HG02938 (cell line): ENCODE measurements around the gene SPEN.
A peak's percentile ranks its signal among the peaks of the same experiment; 100 is the strongest.
"Not testable (repeated sequence)": the region's sequence is repeated elsewhere in the genome, so short reads cannot be mapped to it uniquely, and the experiment has no call there.

Experiments used
- ATAC-seq: cut with Tn5 transposase; IDR thresholded peaks from one replicate; pipeline ENCODE4 v1.9.1; 2021; ENCODE audit warnings: mild to moderate bottlenecking, moderate library complexity; ENCODE audit not compliant: unreplicated experiment

SPEN gene

DNA sequence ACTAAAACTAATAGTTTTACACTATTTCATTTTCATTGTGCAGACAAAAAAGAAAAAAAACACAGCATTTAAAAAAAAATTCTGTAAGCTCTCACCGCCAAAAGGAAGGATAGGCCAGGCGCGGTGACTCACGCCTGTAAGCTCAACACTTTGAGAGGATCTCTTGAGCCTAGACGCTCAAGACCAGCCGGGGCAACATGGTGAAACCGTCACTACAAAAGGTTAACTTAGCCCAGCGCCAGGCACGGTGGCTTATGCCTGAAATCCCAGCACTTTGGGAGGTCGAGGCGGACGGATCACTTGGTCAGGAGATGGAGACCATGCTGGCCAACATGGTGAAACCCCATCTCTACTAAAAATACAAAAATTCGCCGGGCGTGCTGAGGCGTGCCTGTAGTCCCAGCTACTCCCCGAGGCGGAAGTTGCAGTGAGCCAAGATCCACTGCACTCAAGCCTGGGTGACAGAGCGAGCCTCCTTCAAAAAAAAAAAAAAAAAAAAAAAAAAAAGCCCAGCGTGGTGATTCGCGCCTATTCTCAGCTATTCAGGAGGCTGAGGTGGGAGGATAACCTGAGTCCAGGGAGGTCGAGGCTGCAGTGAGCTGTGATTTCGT lies 14.3 kb upstream of the SPEN start:
- ATAC-seq, result no peak

DNA sequence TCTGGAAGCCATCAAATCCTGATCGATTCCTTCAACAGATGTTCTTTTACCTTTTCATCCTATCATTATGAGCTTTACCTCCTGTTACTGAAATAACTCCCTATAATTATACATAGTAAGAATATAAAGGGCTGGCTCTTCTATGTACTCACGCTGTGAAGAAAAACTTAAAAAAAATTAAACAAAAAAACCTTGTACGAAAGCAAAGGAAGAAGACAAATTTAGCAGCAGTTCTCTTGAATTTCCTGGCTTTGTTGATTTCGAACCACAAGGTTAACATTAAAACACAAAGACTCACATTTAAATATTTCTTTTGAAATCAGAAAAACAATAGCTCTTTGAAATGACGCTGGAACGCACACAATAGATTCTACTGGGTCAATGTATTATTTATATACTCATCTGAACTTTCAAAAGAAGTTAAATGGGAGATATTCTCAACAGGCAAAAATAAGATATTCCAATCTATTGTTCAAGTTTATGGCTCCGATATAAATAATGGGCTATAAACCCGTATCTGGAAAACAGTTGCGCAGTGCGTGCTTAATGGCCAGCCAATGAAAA lies 13.6 kb upstream of the SPEN start:
- ATAC-seq, result no peak

DNA sequence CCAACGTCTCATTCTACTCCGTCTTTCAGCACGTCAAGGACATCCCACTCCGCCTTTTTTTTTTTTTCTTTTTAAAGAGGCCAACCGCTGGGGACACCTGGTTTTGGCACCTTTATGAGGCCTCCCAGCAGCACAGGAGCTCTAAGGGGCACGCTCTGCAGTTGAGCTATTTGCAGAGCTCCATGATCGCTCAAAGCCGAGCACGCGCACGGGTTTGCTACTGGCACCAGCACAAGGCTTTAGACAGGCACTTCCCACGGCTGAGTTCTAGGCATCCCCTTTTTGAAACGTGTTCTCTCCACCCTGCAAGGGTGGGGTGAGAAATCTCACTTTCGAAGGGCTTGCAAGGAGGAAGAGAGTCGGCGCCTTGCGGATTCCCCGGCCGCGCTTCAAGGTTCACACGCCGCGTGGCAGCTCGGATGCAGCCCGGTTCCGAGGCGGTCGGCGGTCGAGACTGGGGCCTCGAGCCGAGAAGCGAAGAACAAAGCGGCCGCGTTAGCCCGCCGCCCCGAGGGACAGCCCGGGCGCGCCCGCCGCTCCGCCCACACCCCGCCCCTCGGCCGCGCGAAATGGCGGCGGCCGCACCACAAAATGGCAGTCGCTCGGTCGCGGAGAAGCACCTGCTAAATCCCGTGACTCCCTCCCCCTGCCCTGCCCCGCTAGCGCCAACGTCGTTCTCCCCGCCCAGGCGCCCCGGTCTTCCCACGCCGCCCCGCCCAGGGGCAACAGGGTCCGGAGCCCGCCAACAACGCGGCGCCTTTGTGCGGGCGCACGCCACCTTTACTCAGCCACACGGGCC lies 12.9 kb upstream of the SPEN start:
- peak; percentile 42 for ATAC-seq

DNA sequence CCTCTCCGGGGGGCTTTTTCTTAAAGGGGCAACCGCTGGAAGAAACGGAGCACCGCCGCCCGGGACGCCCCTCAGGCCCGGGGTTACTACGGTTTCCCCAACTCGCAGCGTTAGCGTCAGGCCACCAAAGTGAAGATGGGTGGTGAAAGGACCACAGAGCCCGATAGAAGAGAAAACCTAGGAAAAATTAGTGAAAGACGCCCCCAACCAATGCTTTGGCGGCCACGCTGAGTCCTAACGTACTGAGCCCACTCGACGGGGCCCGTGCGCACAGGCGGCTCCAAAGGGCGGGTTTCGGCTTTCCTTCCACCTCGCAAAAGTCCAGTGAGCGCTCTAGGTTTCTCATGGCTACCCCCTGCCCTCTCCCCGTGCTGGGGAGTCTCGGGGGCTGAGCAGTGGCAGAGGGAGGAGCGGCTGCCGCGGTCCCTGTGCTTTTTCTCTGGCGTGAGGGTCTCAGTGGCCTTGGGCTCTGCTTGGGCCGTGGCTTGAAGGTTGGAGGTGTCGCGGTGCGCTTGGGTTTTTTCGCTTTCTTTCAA lies 12.2 kb upstream of the SPEN start:
- peak; percentile 2 for ATAC-seq

DNA sequence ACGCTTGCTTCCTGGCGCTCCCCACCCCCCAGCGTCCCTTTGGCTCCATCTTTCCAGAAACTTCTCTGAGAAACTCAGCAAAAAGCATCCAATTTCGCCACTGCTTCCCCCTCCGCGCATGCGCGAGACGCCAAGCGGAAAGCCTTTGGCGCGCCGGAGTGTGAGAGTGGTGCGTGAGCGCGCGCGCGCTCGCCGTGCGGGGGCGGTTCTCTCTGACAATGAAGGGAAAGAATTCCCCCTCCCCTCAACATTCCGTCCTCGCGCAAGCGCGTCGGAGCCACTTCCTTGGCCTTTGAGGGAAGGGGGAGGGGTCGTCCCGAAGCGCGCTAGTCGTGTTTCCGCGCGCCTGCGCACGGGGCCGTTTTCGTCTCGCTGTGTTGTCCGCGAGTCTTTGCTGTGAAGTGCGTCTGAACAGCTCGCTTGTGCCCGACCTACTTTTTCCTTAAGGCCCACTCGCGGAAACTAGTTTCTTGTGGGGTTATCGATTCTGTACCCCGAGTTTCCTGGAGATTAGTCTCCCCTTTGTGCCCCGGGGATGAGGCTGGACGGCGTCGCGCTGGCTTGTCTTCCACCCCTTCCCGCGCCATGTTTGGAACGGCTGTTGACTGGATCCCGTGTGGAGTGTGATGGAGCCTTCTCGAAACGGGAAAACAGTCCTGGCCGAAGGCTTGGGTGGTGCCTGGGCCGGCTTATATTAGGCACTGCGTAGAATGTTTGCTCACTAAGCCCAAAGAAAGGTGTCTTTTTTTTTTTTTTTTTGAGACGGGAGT lies 11.6 kb upstream of the SPEN start:
- ATAC-seq, result peak; percentile 38

DNA sequence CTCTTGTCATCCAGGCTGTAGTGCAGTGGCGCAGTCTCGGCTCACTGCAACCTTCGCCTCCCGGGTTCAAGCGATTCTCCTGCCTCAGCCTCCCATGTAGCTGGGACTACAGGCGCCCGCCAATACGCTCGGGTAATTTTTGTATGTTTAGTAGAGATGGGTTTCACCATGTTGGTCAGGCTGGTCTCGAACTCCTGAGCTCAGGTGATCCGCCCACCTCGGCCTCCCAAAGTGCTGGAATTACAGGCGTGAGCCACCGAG lies 11.1 kb upstream of the SPEN start:
- ATAC-seq, result not testable (repeated sequence)

DNA sequence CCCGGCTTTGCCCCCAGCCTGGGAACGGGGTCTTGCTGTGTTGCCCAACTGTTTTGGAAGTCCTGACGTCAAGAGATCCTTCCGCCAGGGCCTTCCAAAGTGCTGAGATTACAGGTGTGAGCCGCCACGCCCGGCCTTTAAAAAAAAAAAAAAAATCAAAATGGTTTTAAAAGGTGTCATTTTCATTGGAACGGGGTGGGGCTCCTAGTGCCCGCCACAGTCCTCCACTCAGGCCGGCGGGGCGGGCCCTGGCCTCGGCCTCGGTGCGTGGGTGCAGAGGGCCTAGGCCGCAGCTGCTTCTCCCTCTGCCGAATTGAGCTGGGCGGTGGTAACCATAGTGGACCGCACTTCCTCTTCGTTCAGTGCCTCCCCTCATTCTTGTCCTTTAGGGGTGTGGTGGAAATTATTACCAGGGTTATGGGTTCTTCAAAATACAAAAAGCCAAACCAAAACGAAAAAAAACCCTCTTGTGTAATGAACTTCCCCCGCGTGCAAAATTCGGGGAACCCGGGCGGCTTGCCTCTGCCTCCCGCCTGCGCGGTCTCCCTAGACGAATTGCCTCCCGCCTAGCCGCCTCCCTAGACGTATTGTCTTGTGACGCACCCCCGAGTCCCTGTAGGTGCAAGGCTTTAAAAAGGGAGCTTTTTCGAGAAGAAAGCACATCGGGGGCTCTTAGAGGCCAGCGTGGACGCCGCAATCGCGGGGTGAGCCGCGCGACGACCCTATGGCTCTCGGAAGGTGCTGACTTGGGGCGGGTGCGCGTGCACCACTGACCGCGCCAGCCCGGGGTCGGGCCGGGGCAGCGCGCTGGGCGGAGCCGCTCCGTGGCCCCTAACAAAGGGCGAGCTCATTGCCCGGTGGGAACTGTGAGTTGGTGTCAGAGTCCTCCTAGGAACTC lies 10.5 kb upstream of the SPEN start:
- no peak for ATAC-seq

DNA sequence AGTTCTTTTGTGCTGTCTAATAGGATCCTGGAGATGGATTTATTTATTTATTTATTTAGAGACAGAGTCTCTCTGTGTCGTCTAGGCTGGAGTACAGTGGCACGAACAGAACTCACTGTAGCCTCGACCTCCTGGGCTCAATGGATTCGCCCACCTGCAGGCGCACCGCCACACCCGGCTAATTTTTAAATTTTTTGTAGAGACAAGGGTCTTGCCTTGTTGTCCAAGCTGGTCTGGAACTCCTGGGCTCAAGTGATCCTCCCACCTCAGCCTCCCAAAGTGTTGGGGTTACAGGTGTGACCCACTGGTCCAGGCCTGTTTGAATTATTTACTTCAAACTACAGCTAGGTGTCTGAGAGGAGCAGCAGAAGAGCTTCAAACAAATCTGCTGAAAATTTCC lies 9.6 kb upstream of the SPEN start:
- no peak for ATAC-seq

DNA sequence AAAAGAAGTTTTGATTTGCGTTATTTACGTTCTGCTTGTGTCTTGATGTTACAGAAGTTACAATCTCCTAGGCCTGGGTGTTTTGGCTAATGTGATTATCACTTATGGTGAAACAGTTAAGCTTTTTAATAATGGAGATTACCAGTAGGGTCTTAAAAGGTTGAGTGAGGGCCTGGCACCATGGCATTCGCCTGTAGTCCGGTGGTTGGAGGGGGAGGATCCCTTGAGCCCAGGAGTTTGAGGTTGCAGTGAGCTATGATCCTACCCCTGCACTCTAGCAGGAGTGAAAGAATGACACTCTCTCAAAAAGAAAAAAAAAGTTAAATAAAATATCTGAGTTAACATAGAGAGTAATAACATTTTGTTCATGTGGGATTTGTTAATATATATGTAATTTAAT lies 8.8 kb upstream of the SPEN start:
- ATAC-seq, result no peak

DNA sequence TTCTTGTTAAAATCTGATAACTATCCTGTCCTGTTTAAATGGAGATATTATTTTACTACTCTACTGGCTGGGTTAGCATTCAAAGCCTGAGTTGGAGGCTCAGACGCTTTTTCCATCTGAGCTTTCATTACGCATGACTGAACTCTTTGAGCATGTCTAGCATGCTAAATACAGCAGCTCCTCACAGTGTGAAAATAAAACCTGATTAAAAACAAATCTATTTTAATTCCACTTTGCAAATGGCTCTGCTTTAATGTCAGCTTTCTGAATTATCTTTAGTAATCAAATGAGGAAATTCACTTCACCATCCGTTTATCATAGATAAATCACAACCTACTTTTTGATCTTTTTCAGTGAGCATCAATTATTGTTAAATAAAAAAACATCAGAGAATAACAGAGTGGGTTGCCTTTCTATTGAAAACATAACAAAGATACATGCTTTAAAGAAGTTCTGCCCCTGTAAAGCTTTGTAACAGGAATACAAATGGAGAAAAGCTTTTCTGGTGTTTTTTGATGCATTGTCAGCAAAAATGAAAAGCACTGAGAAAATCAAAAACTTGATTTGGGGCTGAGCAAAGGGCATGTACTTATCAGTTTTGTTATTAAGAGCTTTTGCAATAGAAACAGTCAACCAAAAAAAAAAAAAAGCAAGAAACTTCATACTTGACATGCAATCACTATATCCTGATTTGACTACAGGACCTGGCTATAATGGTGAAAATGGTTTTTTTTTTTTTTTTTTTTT lies 3.5 kb upstream of the SPEN start:
- no peak for ATAC-seq

DNA sequence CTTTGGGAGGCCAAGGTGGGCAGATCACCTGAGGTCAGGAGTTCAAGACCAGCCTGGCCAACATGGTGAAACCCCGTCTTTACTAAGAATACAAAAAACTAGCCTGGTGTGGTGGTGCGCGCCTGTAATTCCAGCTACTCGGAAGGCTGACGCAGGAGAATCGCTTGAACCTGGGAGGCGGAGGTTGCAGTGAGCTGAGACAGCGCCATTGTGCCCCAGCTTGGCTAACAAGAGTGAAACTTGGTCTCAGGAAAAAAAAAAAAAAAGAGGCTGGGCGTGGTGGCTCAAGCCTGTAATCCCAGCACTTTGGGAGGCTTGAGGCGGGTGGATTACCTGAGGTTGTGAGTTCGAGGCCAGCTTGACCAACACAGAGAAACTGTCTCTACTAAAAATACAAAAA lies 1.5 kb upstream of the SPEN start:
- not testable (repeated sequence) for ATAC-seq

DNA sequence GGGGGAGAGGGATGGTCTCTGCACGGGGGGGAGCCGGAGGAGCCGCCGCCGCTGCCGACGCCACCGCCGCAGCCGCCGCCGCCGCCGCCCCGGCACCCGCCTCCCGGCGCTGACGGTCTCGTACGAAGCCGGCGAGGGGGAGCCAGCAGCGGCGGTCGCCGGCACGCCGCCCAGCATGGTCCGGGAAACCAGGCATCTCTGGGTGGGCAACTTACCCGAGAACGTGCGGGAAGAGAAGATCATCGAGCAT lies 311 bp downstream of the SPEN start:
- ATAC-seq, result no peak

DNA sequence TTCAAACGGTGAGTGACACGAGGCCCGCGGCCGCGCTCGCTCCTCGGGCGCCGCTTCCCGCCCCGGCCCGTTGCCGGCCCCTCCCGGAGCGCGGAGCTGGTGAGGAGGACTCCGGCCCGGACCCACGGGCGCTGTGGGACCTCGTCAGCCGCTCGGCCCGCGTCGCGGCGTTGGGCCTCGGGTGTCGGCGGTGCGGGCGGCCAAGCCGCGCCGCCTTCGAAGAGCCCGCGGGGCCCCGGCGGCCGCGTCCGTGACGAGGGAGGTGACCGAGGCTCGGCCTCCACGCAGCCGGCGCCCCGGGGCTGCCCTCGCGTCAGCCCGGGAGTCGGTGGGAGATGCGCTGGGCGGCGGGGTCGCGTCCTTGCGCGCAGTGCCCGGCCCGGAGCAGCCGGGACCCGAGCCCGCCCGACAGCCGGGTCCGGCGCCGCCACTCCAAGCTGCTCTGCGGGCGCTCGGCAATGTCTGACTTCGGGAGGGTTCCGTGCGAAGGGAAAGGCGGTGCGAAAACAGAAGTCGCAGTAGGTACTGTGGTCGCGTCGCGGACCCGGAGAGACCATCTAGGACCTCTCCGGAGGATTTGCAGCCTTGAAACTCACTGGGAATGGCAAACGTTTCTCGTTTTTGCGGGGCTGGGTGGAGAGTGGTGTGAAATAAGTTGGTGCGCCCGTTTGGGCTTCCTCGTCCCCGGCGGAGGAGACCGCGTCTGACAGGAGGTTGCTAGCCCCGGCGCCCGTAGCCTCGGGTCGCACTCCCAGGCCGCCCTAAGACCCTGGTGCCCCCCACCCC lies 829 bp downstream of the SPEN start:
- ATAC-seq, result peak; percentile 7

DNA sequence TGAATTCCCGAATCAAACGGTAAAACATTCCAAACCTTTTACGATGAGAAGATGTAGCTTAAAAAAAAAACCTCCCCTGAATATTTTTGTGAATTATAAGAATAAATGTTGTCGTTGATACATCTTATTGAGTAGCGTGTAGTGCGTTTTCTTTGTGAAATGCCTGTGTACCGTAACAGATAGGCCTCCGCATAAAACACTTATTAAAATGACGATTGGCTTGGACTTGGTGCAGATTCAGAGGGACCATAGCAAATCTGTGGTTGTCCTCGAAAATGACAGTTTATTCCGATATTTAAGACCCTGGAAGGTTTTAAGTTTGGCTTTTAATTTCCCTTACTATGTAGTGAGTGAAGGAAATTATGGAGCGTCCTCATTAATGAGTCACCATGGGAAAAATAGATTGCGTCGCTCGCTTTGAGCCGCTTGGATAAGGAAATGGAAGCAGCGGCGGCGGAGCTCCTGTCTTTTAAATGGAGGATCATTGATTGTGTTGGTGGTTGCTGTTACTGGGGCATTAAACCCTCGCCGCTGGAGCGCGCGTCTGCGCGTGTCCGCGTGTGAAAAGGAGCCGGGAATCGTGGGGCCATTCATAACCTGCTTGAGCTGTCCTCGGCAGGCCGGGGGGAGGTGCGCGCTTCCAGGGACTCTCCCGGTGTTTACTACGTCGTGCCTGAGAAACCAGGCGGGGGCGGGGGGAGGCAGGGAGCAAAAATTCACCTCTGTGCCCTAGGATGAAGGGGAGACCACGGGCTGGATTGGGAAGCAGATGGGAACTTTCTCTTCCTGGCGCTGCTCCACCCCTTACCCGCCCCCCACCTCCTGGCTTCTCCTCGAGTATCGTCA lies 1.6 kb downstream of the SPEN start:
- no peak for ATAC-seq

DNA sequence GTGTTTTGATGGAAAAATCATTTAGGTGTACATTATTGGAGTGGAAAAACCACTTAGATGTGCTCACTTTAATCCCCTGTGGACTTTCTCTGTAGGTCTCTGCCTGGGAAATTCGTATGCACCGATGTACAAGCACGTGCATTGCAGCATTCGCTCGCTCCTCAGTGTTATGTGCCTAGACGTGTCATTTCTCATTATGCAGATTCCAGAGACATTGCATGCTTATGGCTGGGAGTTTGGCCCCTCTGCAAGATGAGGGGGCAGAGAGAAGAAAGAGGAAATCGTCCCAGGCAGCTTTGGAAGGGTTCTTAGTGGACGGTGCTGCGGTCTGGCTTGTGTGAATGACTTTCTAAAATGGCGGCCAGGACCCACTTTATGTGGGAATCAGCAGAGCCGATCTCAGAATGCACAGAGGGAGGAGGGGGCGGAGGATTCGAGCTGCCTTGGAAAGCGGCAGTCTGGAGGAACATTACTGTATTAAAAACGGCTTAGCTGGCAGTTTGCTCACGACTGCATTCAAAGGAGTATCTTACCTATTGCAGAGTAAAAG lies 2.3 kb downstream of the SPEN start:
- ATAC-seq, result no peak

DNA sequence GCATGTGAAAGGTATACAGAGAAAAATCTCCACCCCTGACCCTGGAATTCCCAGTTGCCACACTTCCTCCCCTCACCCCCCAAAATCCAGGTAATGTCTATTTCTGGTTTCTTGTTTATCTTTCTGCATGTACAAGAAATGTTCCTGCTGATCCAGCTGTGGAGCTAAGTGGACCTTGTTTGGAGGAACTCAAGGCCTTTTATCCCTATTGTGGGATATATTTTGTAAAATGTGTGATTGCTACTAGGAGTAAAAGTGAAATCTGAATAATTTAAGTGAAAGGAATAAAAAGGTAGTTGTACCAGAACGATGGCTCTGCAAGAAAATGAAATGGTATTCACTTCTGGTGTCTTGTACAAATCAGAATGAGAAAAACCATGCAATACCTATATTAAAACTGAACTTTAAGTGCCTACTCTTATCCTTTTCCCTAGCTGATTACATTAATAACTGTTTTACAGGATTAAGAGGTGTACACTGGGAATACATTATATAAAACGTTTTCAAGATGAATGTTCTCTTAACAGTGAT lies 3.0 kb downstream of the SPEN start:
- no peak for ATAC-seq

DNA sequence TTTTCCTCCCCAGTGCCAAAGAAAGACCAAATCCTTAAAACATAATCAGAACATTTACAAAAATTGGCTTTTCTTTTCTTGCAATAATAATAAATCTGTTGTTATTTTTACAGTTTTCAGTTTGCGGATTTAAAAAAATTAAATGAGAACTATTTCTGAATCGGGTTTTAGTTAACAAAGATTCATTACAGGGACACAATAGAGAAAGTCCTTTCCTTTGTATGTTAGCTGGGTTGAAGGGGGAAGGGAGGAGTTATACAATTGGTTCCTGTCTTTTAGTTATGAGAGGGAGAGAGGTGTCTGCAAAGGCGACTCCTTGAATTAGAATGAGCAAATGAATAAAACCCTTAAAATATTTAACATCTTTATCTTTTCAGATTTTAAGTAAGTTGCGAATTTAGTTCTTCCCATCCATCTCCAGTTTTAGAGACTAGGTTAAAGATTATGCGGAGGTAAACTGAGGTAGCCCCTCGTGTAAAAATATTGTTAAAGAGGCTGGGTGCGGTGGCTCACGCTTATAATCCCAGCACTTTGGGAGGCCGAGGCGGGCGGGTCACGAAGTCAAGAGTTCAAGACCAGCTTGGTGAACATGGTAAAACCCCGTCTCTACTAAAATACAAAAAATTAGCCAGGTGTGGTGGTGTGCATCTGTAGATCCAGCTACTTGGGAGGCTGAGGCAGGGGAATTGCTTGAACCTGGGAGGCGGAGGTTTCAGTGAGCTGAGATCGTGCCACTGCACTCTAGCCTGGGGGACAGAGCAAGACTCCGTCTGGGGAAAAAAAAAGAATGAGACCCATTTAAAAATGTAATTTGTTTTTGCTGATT lies 3.9 kb downstream of the SPEN start:
- no peak for ATAC-seq
